Measurements from ENCODE around the gene MLST8. TPM values are rescaled to one million over a fixed set of nuclear protein-coding genes. Genes with fewer than 3 reads are reported as not detected.

MLST8 gene
- total and polyA plus RNA-seq, 2 donors (not counting 3 experiments of a cell fraction or from before 2014, with no cell fraction given), result 36.9 to 129 TPM

DNA sequence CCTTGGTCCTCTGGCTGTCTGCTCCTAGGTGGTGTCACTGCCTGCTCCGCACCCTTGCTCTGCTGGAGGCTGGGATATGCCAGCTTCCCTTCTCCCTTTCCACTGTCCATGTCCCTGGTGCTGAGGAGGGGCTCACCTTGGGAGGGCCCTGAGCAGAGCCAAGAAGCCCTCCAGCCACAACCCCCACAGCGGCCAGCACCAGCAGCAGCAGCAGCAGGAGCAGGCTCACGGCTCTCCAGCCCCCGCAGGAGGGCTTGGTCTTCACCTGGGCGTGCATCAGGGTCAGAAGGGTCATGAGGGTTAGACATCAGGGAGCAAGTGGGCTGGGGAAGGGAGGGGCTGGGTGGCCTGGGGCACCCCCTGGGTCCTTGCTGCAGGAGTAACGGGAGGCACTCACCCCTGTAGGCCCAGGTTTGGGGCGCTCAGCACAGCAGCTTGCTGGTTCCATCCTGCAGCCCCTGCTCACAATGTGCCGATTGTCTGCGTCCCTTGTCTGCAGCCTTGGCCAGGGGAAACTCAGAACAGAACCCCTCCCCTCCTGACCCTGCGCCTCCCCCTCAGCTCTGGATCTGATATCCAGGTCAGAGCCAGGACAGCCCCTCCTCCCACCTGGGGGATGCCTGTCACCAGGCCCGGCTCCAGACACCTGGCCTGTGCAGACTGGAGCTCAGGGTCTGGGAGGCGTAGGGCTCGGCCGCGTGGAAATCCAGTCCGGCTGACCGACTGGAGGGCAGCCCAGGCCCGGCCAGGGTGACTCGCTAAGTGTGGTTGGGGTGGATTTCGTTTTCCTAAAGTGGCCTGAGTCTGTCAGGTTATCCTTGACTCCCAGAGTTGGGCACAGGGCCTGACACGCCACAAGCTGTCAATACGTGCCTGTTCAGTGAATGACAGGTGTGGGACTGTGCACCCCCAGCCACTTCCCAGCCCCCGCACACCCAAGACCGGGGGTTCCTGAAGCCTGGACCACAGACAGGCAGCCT is 5.4 kb downstream of the MLST8 start, which contains the start of gene BRICD5:
TSS of gene BRICD5 (minus strand) at position 478 of the 980 bp plus-strand sequence. CDS start at position 448, 30 bp downstream.
- Histone ChIP-seq H3K27me3 (ENCODE audit: control insufficient read depth in 2 of 2, insufficient read depth in 2 of 2, low read length in 2 of 2) (no peaks in the 10 kb centered on the region), H3K4me1 (ENCODE audit: control insufficient read depth, extremely low read depth, insufficient read depth, low read length) (peaks cover 21% of the 10 kb centered on the region), H3K9me3 (replicated peaks; ENCODE audit: control insufficient read depth, insufficient read depth, low read length) (no peaks in the 10 kb centered on the region), H3K4me2 (ENCODE audit: insufficient read depth, low read length) (no peak within 1 kb of the TSS), H3K9me1 (replicated peaks; ENCODE audit: control insufficient read depth, extremely low read depth, insufficient read depth, low read length) (no peaks in the 10 kb centered on the region), H3K9ac (replicated peaks; ENCODE audit: extremely low read depth, insufficient read depth, low read length) (no peak within 1 kb of the TSS), H4K20me1 (replicated peaks; ENCODE audit: control insufficient read depth, extremely low read depth, insufficient read depth, low read length) (no peaks in the 10 kb centered on the region), H3K4me3 (replicated peaks in 1 of 3; ENCODE audit: insufficient read depth in 1 of 3, low read depth in 1 of 3, low read length in 3 of 3) (no peak within 1 kb of the TSS), H3K36me3 (ENCODE audit: control insufficient read depth in 2 of 2, extremely low read depth in 1 of 2, insufficient read depth in 2 of 2, low read length in 2 of 2) (peaks cover 0 to 22% of the 10 kb centered on the region in 2 experiments), H2AFZ (ENCODE audit: low read depth, low read length) (no peak within 1 kb of the TSS), H3K79me2 (ENCODE audit: control insufficient read depth, insufficient read depth, low read length) (peaks cover 32% of the 10 kb centered on the region), H3K27ac (ENCODE audit: insufficient read depth, low read depth, low read length) (no peak within 1 kb of the TSS)
- DNase-seq (ENCODE audit: low read depth, low spot score) (no peak), FAIRE-seq (no peak)
- TF ChIP-seq EZH2 (IDR thresholded peaks at IDR 0.05; ENCODE audit: borderline replicate concordance, low read depth, low read length, severe bottlenecking), result no peak
- TF ChIP-seq, protein P1, sequence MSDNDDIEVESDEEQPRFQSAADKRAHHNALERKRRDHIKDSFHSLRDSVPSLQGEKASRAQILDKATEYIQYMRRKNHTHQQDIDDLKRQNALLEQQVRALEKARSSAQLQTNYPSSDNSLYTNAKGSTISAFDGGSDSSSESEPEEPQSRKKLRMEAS (IDR thresholded peaks at IDR 0.05; ENCODE audit: insufficient read depth, insufficient read length), result no peak
- TF ChIP-seq, protein P2, sequence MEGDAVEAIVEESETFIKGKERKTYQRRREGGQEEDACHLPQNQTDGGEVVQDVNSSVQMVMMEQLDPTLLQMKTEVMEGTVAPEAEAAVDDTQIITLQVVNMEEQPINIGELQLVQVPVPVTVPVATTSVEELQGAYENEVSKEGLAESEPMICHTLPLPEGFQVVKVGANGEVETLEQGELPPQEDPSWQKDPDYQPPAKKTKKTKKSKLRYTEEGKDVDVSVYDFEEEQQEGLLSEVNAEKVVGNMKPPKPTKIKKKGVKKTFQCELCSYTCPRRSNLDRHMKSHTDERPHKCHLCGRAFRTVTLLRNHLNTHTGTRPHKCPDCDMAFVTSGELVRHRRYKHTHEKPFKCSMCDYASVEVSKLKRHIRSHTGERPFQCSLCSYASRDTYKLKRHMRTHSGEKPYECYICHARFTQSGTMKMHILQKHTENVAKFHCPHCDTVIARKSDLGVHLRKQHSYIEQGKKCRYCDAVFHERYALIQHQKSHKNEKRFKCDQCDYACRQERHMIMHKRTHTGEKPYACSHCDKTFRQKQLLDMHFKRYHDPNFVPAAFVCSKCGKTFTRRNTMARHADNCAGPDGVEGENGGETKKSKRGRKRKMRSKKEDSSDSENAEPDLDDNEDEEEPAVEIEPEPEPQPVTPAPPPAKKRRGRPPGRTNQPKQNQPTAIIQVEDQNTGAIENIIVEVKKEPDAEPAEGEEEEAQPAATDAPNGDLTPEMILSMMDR (IDR thresholded peaks at IDR 0.05; ENCODE audit: extremely low read depth in 1 of 2, insufficient read depth in 1 of 2, low read depth in 1 of 2, low read length in 2 of 2), result no peak
- TF ChIP-seq POLR2A (IDR thresholded peaks at IDR 0.05; ENCODE audit: low read depth, low read length), result no peak
- no peak for TF ChIP-seq JUN (IDR thresholded peaks at IDR 0.05; ENCODE audit: borderline replicate concordance, insufficient read depth, insufficient read length, low read depth)
- no peak for TF ChIP-seq FOS (IDR thresholded peaks at IDR 0.05; ENCODE audit: borderline replicate concordance, insufficient read depth, low read length)
- TF ChIP-seq GATA2 (IDR thresholded peaks at IDR 0.05; ENCODE audit: insufficient read depth, insufficient read length, low read depth, low read length), result no peak
- TF ChIP-seq POLR2AphosphoS5 (IDR thresholded peaks at IDR 0.05; ENCODE audit: insufficient read depth, low read depth, low read length), result no peak
- no peak for TF ChIP-seq MYC (IDR thresholded peaks at IDR 0.05; ENCODE audit: low read depth, low read length)
- ChIA-PET POLR2A (interaction anchor here (2.1 kb wide), 1 partner anchor 55 kb away, joined by 9 read pairs; the partner anchor contains the start of gene TRAF7), CTCF (no interaction called here)
- dilution Hi-C loops (cut with MboI; ENCODE audit: extremely low pct_ligation_motif_present, low sequenced_read_pairs), result no loop called here
- intact Hi-C loops (cut with micrococcal nuclease), result no loop called here
- BruUV-seq (replicated peaks), result no TSS peak

Data from endothelial cell of umbilical vein (primary cell).